ELF-1 (cell line): ENCODE data around the gene LRRC59.

Experiments used
- DNase-seq: peaks from one replicate; pipeline ENCODE4 v3.0.0-alpha.2; 2016; ENCODE audit warnings: low read depth, low spot score

The LRRC59 gene

DNA sequence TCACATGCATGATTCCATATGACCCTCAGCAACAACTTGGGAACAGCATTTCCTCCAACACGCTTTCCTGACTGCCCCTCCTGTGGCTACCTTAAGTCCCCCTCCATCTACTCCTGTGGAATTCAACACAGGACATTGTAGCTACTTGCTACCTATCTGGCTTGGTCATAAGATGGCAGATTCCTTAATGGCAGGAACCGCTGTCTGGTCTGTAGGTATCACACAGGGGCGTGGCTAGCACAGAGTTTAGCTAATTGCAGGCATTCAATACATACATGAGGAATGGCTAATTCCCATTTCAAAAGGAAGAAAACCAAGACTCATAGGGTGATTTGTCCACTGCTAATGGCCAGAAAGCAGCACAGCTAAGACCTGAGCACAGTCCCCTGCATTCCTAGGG, 8.6 kb downstream of the LRRC59 start:
- DNase-seq = no peak

DNA sequence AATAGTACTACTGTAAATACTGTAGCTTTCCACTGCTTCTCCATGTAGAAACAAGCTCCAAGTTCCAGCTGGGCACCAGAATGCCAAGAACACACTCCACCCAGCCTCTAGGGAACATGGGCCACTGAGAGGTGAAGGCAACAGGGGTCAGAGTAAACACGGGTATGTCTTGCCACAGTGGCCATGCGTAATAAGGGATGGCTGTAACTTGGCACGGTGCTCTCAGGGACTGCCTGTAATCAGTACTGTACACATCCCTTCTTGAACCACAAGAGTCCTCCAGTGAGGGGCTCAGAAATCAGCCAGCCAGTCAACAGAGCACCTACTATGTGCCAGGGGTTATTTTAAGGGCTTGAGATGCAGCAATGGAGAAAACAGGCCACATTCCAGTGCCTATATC, 10.8 kb downstream of the LRRC59 start:
- DNase-seq = no peak

DNA sequence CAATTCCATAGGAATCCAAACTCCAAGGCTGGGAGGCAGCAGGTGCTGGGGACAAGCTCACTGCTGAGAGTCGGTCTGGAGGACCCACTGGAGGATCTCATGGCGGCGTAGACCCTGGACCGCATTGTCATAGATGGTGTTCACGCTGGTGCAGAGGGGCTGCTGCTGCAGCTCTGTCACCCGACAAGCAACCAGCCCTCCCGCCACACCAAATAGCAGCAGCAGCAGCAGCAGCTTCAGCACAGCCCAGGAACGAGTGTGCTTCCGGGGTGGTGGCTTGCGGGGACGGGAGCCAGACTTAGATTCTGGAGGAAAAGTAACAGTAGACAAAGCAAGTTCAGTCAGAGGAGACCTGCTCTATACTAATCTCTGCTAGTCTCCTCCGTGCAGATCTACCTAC, 14.4 kb downstream of the LRRC59 start:
- DNase-seq = no peak

DNA sequence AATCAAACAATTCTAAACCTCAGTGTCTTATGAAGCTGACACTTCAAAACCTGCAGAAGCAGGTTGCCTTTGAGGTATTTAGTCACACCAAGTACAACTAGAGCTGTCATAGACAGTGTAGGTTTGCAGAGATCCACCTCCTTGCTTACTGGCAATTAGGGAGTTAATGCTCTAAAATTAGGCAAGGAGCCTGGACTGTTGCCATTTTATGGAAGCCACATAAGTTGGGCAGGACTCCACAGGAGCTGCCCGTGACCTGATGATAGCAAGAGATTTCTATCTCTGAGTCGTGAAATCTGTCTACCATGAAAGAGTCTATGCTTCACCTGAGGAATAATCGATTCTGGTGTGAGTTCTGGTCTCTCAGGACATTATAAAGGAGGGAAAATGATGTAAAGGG, 15.4 kb downstream of the LRRC59 start:
- DNase-seq = no peak

DNA sequence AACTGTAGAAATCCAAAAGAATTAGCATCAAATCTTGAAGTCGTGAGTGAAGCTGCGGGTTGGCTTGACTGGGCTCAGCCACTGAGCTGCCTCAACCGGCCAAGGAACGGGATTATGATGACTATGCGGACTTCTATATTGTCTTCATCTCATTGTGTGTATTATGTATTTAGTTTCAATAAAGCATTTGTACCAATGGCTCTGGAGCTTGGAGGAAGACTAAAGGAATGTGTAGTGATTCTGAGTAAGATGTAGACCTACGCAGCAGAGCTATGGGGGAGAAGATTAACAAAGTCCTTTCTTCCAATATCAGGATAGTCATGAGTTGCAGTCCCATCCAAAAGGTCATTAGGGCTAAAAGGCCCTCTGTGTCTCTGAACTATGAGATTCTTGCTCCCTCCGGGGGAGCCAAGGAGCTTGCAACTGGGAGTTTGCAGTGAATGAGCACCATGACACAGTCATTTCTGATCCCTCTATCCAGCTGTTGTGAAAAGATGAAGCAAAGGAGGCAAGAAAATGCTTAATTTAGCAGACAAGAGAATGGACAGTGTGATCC, 16.0 kb downstream of the LRRC59 start:
- DNase-seq = no peak

DNA sequence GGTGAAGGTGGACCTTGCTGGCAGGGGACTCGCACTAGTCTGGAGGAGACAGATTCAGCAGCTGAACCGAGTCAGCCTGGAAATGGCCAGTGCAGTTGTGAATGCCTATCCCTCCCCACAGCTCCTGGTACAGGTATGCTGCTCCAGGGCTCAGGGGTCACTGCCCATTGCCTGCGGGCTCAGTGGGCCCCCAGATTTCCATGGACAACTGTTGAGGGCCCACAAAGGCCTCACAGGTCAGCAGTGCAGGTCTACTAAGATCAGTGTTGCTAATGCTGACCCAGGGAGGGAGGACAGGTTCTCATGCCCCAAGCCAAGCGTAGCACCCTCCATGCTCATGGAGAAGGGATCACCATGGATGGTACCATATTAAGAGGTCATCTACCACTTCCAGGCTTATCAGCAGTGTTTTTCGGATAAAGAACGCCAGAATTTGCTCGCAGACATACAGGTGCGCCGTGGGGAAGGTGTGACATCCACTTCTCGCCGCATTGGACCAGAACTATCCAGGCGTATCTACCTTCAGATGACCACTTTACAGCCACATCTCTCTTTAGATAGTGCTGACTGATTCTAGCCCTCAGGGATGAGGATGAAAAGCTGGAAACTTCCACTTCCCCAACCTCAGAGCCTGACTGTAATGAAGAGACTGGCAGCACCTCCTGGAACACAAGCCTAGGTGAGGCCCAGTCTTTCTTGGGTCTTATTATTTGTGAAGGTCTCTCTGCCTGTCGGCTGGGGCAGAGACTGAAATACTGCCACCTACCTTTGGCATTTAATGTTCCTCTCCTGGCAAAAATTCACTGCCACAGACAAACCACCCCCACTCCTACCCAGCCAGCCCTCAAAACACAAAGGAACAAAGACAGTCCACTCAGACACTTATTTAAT, 16.7 kb downstream of the LRRC59 start:
- DNase-seq = no peak

DNA sequence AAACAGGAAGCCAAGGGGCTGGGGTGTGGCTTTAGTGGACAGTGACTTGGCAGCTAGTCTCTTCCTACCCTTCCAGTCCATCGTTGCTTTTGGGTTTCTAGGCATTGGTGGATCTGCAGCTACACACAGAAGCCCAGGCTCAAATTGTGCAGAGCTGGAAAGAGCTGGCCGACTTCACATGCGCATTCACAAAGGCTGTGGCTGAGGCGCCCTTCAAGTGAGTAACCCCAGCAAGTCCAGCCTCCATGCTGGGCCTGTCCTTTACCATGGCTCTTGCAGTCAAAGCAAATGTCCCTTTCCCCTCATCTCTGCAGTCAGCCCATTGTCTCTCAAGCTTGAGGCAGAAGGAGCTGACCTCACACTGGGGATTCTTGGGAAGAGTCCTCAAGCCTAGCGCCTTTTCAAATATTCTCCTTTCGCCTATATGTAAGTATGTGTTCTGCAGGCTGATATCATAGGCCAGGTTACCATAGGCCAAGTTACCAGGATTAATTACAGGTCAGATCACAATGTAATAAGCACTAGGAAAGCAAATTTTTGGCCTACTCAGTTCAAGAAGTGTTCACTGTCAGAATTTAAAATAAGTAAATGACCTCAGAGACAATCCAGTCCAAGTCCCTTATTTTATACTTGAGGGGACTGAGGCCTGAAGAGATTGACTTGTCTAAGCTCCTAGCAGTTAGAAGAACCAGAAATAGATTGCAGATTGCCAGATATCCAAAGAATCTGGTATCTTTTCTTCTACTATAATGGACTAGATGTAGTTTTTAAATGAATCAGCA, 17.8 kb downstream of the LRRC59 start:
- DNase-seq = no peak

DNA sequence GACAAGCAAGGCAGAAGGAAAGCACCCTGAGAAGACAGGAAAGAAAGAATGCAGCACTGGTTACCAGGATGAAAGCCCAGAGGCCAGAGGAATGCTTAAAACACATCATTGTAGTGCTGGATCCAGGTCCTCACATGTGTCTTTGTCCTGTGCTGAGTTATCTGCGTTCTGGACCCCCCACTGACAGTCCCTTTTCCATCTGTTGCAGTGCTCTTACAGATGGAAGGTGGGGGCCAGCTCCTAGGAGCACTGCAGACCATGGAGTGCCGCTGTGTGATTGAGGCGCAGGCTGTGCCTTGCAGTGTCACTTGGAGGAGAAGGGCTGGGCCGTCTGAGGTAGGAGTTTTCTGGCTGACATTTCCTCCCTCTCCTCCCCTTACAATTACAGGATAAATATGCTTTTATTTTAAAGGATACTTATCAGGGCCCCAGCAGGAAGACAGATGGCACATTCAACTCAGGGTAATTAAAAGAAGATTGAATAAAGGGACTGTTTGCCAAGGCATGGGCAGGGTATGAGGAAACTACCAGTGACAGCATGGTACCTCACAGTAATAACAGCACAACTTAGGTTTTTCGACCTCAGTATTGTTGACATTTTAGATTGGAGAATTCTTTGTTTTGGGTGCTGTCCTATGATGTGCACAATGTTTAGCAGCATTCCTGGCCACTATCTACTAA, 21.3 kb downstream of the LRRC59 start:
- no peak for DNase-seq

DNA sequence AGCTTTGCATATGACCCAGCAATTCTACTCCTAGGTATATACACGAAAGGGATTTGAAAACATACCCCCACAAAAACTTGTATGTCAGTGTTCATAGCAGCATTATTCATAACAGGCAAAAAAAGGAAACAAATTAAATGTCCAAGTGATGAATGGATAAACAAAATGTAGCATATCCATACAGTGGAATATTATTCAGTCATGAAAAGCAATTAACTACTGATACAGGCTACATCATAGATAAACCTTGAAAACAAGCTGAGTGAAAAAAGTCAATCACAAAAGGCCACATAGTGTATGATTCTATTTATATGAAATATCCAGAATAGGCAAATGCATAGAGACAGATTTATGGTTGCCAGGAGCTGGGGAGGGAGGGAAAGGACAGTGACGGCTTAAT, 23.6 kb downstream of the LRRC59 start:
- no peak for DNase-seq

DNA sequence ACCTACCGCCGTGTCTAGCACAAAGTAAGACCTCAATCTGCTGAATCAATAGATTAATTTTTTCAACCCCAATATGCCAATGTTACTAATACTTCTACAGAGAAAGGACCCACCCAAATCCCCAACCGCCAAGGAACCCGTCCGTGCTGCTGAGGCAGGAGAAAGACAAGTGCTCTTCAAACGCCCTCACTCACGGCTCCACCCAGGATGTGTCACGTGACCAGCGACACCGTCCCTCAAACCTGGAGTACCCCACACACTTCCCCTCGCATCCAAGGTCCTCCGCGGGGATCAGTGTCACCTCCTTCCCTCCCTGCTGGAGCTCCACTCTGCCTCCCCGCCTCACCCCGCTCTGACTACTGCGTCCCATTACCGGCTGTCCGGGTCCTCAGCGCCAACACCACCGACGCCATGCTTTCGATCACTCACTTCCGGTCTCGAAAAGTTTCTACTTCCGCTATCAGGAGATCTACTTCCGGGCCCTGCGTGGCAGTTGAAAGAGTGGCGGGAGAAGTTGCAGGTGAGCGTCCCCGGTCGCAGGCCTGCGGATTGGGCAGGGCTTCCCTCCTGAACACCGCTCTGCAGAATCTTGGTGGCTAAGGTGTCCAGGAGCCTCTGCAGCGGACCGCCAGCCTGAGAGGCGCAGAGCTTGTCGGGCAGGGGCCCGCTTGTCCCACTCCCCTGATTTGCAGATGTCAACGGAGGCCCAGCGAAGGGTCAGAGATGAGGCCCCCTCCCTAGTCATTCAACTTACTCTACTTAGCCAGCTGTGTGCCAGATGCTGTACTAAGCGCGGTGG, 24.4 kb downstream of the LRRC59 start, which contains the start of the genes EME1 and MRPL27:
TSS of gene EME1 (plus strand) at position 472 of the 799 bp plus-strand sequence. CDS start 1,980 bp downstream, outside the sequence.
TSS of gene MRPL27 (minus strand) at position 427 of the 799 bp plus-strand sequence. CDS start at position 413, 14 bp downstream.
- peak; percentile 94 for DNase-seq

DNA sequence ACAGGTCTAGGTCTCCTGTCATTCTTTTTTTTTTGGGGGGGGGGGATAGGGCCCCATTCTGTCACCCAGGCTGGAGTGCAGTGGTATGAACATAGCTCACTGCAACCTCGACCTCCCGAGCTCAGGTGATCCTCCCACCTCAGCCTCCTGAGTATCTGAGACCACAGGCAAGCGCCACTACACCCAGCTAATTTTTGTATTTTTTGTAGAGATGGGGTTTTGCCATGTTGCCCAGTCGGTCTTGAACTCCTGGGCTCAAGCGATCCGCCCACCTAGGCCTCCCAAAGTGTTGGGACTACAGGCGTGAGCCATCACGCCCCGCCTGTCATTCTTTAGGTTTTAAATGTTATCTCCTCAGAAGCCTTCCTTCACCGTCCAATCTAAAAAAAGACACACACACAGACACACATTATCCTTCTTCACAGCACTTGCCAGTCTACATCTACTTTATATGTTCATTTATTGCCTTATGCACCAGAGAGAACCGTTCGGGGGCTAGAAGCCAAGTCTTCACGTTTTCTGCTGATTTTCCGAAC, 25.0 kb downstream of the LRRC59 start:
- DNase-seq = no peak

DNA sequence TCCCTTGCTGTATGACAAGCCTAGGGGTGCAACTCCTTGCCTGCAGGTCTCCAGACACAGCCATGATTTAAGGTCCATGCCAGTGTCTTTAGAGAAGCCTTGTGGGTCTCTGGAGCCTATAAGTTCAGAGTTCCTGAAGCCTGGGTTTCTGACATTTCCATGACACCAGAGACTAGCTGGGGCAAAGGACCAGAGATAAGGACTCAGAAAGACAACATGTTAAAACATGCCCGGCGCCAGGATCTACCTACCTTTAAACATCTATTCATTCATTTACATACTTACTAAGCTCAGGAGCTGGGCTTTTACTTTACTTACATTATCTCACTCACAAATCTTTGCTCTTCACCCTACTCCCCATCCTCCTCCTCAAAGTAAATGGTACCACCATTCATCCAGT, 25.8 kb downstream of the LRRC59 start:
- no peak for DNase-seq

DNA sequence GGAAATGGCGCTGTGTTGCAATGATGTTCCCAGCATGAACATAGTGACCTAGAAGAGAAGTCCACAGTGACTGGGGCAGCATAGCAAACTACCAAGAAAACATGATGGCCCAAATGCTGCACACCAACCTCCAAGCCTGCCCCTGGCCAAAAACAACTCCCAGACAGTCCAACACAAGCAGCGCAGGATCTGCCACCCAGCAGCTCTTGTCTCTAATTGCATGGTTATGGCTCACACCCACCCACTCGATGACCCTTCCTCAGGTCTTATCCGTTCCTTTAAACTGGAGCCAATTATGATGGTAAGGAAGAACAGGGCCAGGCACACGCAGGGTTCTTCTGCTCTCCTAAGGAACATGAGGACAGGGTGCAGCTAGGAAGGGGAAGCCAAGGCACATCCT, 27.3 kb downstream of the LRRC59 start:
- no peak for DNase-seq

DNA sequence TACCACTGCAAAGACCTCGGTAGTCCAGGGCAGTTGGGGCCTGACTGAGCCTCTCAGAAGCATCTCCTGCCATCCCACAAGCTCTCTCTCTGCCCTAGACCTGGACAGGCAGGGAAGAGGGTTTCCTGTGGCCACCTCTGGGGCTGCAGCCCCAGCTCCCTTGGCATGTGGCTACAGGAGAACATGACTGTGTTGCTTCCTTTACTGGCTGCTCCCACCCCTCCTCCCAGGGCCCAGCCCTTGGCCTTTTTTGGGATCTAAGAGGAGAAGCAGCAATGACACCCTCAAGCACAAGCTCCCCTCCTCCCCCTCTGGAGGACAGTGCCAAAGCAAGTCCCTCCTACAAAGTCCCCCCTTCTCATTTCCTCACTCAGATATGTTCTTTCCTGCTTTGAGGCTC, 29.9 kb downstream of the LRRC59 start:
- no peak for DNase-seq

DNA sequence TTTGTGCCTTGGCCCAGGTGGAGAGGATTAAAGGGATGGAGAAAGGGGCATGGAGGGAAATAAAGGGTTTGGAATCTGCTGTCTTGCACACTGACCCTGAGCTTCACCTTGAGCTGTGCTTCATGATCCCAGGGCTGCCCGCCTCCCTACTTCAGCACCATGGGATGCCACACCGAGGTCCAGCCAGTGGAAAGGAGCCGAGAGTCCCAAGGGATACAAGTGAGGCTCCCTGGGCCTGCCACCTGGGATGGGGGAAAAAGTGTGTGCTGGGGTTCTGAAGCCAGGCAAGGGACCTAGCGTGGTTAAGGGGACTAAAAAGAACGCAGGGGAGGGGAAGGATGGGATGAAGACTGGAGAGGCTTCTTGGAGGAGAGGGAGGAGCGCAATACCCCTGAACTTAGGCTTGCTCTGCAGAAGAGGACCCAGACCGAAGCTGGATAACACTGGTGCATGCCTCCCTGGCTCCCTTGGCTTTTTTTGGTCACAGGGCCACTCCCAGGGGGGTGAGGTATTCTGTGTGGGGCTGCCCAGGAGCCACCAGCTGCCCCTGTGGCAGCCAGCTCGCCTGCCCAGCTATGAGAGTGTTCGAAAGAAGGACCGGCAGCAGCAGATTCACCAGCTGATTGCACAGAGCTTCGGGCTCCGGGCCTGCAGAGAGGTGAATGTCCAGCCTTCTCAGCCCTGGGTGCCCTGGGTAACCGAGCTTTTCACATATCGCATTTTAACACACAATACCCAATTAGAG, 31.5 kb downstream of the LRRC59 start:
- DNase-seq = no peak

DNA sequence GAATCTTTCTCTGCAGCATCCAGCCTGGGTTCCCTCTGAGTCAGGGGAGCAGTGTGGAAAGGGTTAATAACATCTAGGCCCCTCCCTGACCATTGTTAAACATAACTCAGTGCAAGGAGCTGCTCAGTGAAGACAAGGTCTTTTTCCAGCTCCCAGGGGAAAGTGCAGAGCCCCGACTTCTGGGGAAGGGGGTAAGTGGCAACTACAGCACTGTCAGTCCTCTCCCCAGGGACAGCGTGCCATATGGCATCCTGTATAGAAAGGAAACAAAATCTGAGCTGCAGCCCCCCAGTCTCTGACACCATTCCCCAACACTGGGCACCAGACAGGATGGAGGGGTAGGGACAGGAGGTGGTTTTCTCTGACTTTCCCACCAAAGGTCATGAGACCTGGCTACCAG, 32.2 kb downstream of the LRRC59 start:
- DNase-seq = no peak

DNA sequence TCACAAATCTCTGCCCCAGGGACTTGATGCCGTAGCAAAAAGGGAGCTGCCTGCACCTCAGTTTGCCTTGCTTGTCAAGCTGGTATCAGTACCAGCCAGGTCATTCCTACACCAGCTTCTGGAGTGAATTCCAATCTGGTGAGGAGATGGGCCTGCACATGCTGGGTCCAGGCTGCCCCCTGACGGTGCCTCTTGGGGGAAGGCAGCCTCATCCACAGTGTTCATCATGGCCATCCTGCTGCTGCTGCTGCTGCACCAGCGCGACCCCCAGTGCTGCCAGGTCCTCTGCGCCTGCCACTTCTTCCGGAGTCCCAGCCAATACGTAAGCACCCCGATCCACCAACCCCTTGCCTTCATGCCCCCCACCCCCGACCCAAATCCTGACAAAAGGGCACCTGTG, 32.6 kb downstream of the LRRC59 start:
- peak; percentile 51 for DNase-seq

DNA sequence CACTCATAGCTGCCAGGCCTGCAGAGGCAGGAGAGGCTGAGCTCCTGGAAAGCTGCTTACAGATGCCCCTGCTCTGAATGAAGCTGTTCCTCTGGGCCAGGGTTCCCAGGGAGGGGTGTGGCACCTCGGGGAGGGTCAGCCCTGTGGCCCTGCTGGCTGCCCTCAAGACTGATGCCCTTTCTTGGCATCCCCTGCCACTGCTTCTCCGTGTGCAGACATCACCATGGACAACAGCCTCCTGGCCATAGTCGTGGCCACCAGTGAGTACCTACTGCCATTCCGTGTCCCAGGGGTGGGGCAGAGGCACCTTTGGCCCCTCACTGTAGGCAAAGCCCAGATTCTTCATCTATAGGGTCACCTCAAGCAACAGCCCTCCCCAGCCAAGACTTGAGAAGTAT, 33.3 kb downstream of the LRRC59 start:
- no peak for DNase-seq

DNA sequence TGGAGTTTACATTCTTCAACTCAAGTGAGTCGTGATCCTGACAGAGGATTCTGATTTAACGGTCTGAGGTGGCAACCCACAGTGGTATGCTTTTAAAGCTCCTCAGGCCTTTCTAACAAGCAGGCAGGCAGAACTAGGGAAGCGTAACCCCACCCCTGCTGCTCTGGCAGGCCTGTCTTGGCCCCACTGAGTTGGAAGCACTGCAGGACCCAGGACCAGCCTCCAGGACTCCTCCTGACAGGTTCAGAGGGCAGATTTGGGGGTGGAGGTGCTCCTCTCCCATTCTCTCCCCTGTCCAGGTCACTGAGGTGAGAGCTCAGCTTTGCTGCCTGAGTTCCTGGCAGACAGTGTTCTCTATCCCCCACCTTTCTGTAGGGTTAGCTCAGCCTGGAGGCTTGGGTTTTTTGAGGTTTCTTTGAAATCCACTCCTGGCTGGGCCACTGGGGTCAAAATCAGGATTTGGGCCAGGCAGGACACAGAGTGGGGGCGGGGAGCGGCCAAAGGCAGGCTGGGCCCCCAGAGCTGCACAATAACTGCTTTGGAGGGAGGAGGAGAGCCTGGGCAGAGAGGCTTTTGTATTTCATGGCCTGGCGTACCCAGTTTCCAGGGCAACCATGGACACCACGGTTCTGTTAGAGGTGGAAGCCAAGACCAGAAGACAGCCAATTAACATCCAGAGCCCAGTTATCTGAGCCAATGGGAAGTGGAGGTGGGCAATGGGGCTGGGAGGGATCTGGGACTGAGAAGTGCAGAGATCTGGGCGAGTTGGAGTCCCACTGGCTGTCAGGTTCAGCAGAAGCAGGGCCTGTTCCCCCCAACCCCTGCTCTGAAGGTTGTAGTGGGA, 33.9 kb downstream of the LRRC59 start:
- peak; percentile 91 for DNase-seq
